ENCODE measurements around the gene KCNH2.

DNA sequence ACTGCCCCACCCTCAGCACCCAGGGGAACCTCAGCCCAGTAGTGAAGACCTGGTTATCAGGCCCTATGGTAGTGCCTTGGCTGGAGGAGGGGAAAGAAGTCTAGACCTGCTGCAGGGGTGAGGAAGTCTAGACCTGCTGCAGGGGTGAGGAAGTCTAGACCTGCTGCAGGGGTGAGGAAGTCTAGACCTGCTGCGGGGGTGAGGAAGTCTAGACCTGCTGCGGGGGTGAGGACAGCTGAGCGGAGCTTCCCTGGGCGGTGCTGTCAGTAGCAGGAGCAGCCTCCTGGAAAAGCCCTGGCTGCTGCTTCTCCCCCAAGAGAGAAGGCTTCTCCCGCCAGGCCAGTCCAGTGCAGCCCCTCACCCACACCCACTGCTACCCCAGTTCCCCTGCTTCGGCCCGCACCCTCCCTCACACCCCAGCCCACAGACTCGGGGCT lies 19.0 kb upstream of the KCNH2 start:
- TF ChIP-seq, protein P1, sequence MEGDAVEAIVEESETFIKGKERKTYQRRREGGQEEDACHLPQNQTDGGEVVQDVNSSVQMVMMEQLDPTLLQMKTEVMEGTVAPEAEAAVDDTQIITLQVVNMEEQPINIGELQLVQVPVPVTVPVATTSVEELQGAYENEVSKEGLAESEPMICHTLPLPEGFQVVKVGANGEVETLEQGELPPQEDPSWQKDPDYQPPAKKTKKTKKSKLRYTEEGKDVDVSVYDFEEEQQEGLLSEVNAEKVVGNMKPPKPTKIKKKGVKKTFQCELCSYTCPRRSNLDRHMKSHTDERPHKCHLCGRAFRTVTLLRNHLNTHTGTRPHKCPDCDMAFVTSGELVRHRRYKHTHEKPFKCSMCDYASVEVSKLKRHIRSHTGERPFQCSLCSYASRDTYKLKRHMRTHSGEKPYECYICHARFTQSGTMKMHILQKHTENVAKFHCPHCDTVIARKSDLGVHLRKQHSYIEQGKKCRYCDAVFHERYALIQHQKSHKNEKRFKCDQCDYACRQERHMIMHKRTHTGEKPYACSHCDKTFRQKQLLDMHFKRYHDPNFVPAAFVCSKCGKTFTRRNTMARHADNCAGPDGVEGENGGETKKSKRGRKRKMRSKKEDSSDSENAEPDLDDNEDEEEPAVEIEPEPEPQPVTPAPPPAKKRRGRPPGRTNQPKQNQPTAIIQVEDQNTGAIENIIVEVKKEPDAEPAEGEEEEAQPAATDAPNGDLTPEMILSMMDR (IDR thresholded peaks at IDR 0.05) = no peak
- TF ChIP-seq POLR2A (IDR thresholded peaks at IDR 0.05) = no peak

All from thyroid gland (tissue), 4 donors.